A673 (cell line): ENCODE data around the gene TMEM130.

ENCODE experiments used
- EZH2 ChIP-seq: fragments of 200-600 bp; sonication (generic); IDR thresholded peaks from 2 replicates; pipeline ENCODE4 v1.6.1; 2017; ENCODE audit warnings: borderline replicate concordance, low read depth, mild to moderate bottlenecking, mixed read lengths, antibody characterized with exemption, low read length; ENCODE audit not compliant: poor library complexity, severe bottlenecking
- TF ChIP-seq, protein P1 (sequence below): fragments of 300-800, 200-600 bp; sonication (generic); conservative IDR thresholded peaks from 2 replicates; pipeline ENCODE4 v1.5.1; 2017; ENCODE audit warnings: low read depth, mild to moderate bottlenecking, antibody characterized with exemption, low read length, moderate library complexity, mixed read lengths

DNA sequence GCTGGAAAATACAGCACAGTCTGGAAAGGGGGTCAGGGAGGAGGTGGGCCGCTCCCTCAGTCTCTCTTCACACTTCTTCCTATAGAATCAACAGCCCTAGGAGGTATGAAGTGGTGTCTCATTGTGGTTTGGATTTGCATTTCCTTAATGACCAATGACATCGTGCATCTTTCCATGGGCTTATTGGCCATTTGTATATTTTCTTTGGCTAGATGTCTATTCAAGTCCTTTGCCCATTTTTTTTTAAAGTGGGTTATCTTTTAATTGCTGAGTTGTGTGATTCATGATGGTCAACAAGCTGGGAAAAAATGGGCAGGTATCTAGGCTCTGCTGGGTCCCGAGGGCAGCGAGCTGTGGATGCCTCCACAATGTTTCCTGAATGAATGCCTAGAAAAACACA lies 29.1 kb downstream of the TMEM130 start:
- TF ChIP-seq, protein P1, sequence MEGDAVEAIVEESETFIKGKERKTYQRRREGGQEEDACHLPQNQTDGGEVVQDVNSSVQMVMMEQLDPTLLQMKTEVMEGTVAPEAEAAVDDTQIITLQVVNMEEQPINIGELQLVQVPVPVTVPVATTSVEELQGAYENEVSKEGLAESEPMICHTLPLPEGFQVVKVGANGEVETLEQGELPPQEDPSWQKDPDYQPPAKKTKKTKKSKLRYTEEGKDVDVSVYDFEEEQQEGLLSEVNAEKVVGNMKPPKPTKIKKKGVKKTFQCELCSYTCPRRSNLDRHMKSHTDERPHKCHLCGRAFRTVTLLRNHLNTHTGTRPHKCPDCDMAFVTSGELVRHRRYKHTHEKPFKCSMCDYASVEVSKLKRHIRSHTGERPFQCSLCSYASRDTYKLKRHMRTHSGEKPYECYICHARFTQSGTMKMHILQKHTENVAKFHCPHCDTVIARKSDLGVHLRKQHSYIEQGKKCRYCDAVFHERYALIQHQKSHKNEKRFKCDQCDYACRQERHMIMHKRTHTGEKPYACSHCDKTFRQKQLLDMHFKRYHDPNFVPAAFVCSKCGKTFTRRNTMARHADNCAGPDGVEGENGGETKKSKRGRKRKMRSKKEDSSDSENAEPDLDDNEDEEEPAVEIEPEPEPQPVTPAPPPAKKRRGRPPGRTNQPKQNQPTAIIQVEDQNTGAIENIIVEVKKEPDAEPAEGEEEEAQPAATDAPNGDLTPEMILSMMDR = no peak
- TF ChIP-seq EZH2 = no peak
